K562 (cell line): ENCODE data around the gene SH3D21. TPM values are rescaled to one million over a fixed set of nuclear protein-coding genes. Genes with fewer than 3 reads are reported as not detected.
A peak's percentile ranks its signal among the peaks of the same experiment; 100 is the strongest.

Experiments
- BRD9 ChIP-seq: fragments of 450-650 bp; IDR thresholded peaks from 2 replicates; pipeline ENCODE4 v1.6.1; 2018; ENCODE audit warnings: low read depth; ENCODE audit not compliant: partially characterized antibody
- C11orf30 ChIP-seq: fragments of 450-650 bp; IDR thresholded peaks from 2 replicates; pipeline ENCODE4 v1.6.1; 2016; ENCODE audit warnings: low read depth, mild to moderate bottlenecking
- CBX5 ChIP-seq: IDR thresholded peaks from 2 replicates; pipeline ENCODE4 v1.6.1; 2014; ENCODE audit warnings: low read depth, borderline replicate concordance
- FOXA1 ChIP-seq: fragments of 450-650 bp; IDR thresholded peaks from 2 replicates; pipeline ENCODE4 v1.6.1; 2016; ENCODE audit warnings: mild to moderate bottlenecking, borderline replicate concordance
- FOXA3 ChIP-seq, 2 experiments: fragments of 450-650 bp in 1 of 2; sonication (generic) in 1 of 2; formaldehyde crosslinking; IDR thresholded peaks in 1 of 2; conservative IDR thresholded peaks in 1 of 2; 2 replicates each; pipeline versions ENCODE4 v1.4.0 to v1.8.0; 2020 to 2022; ENCODE audit warnings: mild to moderate bottlenecking in 2 of 2, missing genetic modification reagents in 1 of 2
- HDAC1 ChIP-seq, 2 experiments: fragments of 450-650 bp; IDR thresholded peaks; 2 replicates each; pipeline ENCODE4 v1.6.1; 2016 to 2017; ENCODE audit warnings: inconsistent platforms in 1 of 2, mild to moderate bottlenecking in 1 of 2, moderate library complexity in 1 of 2
- KLF1 ChIP-seq: fragments of 450-650 bp; IDR thresholded peaks from 2 replicates; pipeline ENCODE4 v1.6.1; 2016; ENCODE audit warnings: missing genetic modification characterization, missing compliant biosample characterization
- MAZ ChIP-seq, 2 experiments: fragments of 450-650 bp in 1 of 2; sonication (generic) in 1 of 2; formaldehyde crosslinking; IDR thresholded peaks in 1 of 2; conservative IDR thresholded peaks in 1 of 2; 2 replicates each; pipeline versions ENCODE4 v1.4.0 to v1.5.0; 2020; ENCODE audit warnings: mild to moderate bottlenecking in 1 of 2, missing genetic modification reagents in 1 of 2
- MXD1 ChIP-seq: fragments of 250-450 bp; sonication (Bioruptor Pico); IDR thresholded peaks from 2 replicates; pipeline ENCODE4 v1.8.0; 2021; ENCODE audit warnings: borderline replicate concordance, mild to moderate bottlenecking, moderate library complexity; ENCODE audit not compliant: poor library complexity, severe bottlenecking
- NCOA4 ChIP-seq: fragments of 450-650 bp; IDR thresholded peaks from 2 replicates; pipeline ENCODE4 v1.6.1; 2018; ENCODE audit warnings: mild to moderate bottlenecking; ENCODE audit not compliant: partially characterized antibody
- NR3C1 ChIP-seq: sonication (generic); formaldehyde crosslinking; IDR thresholded peaks from 2 replicates; pipeline ENCODE4 v1.8.1; 2022; ENCODE audit warnings: missing genetic modification reagents
- PHB ChIP-seq: fragments of 250-450 bp; sonication (Bioruptor Pico); IDR thresholded peaks from 2 replicates; pipeline ENCODE4 v1.5.0; 2021
- PML ChIP-seq: IDR thresholded peaks from 2 replicates; pipeline ENCODE4 v1.6.1; 2012; ENCODE audit warnings: low read length, inconsistent platforms
- PRPF4 ChIP-seq: fragments of 200-400 bp; formaldehyde crosslinking; IDR thresholded peaks from one replicate; pipeline ENCODE4 v1.6.1; 2017; ENCODE audit warnings: low read length, low read depth, mild to moderate bottlenecking; ENCODE audit not compliant: insufficient read depth, poor library complexity, severe bottlenecking
- RAD21 ChIP-seq, 2 experiments: fragments of 250-450 bp in 1 of 2; fragments of 450-650 bp in 1 of 2; sonication (Bioruptor Pico) in 1 of 2; formaldehyde crosslinking in 1 of 2; IDR thresholded peaks in 1 of 2; conservative IDR thresholded peaks in 1 of 2; 2 replicates each; pipeline versions ENCODE4 v1.4.0 to v1.8.0; 2020 to 2022; ENCODE audit warnings: mild to moderate bottlenecking in 2 of 2, moderate library complexity in 1 of 2
- SMAD1 ChIP-seq: fragments of 150-350 bp; IDR thresholded peaks from 2 replicates; pipeline ENCODE4 v1.6.1; 2014; ENCODE audit warnings: low read length, low read depth; ENCODE audit not compliant: partially characterized antibody
- TAL1 ChIP-seq: fragments of 450-650 bp; IDR thresholded peaks from 2 replicates; pipeline ENCODE4 v1.6.1; 2016; ENCODE audit warnings: mild to moderate bottlenecking
- XRCC4 ChIP-seq: IDR thresholded peaks from one replicate; pipeline ENCODE4 v1.6.1; 2011; ENCODE audit not compliant: insufficient read depth, insufficient read length; ENCODE audit errors: extremely low read depth
- ZNF143 ChIP-seq: sonication (generic); formaldehyde crosslinking; IDR thresholded peaks from 2 replicates; pipeline ENCODE4 v1.9.0; 2022; ENCODE audit warnings: mild to moderate bottlenecking, missing genetic modification reagents
- ZNF274 ChIP-seq: IDR thresholded peaks from 2 replicates; pipeline ENCODE4 v1.6.1; 2011; ENCODE audit warnings: low read depth, mild to moderate bottlenecking, low read length, moderate library complexity, borderline replicate concordance
- ZNF398 ChIP-seq: fragments of 250-450 bp; sonication (Bioruptor Pico); IDR thresholded peaks from 2 replicates; pipeline ENCODE4 v1.8.0; 2021; ENCODE audit warnings: moderate library complexity, mild to moderate bottlenecking, inconsistent platforms
- ZNF695 ChIP-seq: fragments of 450-650 bp; formaldehyde crosslinking; IDR thresholded peaks from 2 replicates; pipeline ENCODE4 v1.4.0; 2020; ENCODE audit warnings: mild to moderate bottlenecking, moderate library complexity
- ZSCAN29 ChIP-seq: fragments of 450-650 bp; IDR thresholded peaks from 2 replicates; pipeline ENCODE4 v1.6.1; 2017
- polyA plus RNA-seq, 8 experiments: library from polyadenylated mRNA; depleted of rRNA in 4 of 8; stranded (reverse) in 5 of 8; unstranded in 3 of 8; fragments of >200 nt; fragmentation: Nextera tagmentation in 2 of 8; fragmentation: Illumina TruSeq in 1 of 8; extraction: Ambion mirVana in 2 of 8; extraction: Trizol in 1 of 8; gene quantifications; 2 replicates each; pipeline versions ENCODE4 v1.2.1 to v1.2.3, GENCODE V29; 2011 to 2014; ENCODE audit warnings: inconsistent platforms in 1 of 8, missing spikeins in 1 of 8
- total RNA-seq, 7 experiments: library from RNA; depleted of rRNA in 6 of 7; stranded (reverse); fragments of >200 nt in 6 of 7; fragmentation: Illumina TruSeq in 2 of 7; extraction: Trizol in 2 of 7; gene quantifications; 2 replicates each; pipeline versions ENCODE4 v1.2.1 to v1.2.3, GENCODE V29; 2011 to 2021; ENCODE audit warnings: low replicate concordance in 1 of 7
- TF ChIP-seq, protein P1 (sequence below): fragments of 450-650 bp; IDR thresholded peaks from 2 replicates; pipeline ENCODE4 v1.6.1; 2017; ENCODE audit warnings: antibody characterized with exemption, mild to moderate bottlenecking

The SH3D21 gene
- total and polyA plus RNA-seq, 9 of the 15 experiments (the other 6 are each of a cell fraction or from before 2014, with no cell fraction given): 0.01 to 4.7 (median 1.8) TPM

GRCh38 chr1:36328713-36329112 lies 22.5 kb downstream of the SH3D21 start (continued):
- TF ChIP-seq C11orf30 (no peak), ZSCAN29 (no peak), NR3C1 (CRISPR knock-in tag) (no peak), ZNF695 (CRISPR knock-in tag) (no peak), PRPF4 (no peak), FOXA3 (CRISPR knock-in tag; conservative IDR thresholded peaks at IDR 0.05 in 1 of 2, IDR thresholded peaks at IDR 0.05 in 1 of 2) (no peak), NCOA4 (no peak), TAL1 (no peak), MAZ (CRISPR knock-in tag; conservative IDR thresholded peaks at IDR 0.05 in 1 of 2, IDR thresholded peaks at IDR 0.05 in 1 of 2) (no peak), ZNF274 (no peak), KLF1 (tag) (0 out of 2 replicates have a peak, but pooled peaks have one; percentile 36), MXD1 (no peak), SMAD1 (peak; percentile 87), CBX5 (no peak), XRCC4 (no peak), BRD9 (no peak), ZNF143 (CRISPR knock-in tag) (no peak), PML (no peak), FOXA1 (no peak), RAD21 (CRISPR knock-in tag; conservative IDR thresholded peaks at IDR 0.05 in 1 of 2, IDR thresholded peaks at IDR 0.05 in 1 of 2) (peak in 1 of 2 experiments; percentile 32; a peak in 2 of 4 replicates), HDAC1 (IDR thresholded peaks at IDR 0.05) (0 out of 4 replicates have a peak, but pooled peaks of 1 of the 2 experiments have one; percentile 22), ZNF398 (no peak), PHB (CRISPR knock-in tag) (no peak)
- TF ChIP-seq, protein P1, sequence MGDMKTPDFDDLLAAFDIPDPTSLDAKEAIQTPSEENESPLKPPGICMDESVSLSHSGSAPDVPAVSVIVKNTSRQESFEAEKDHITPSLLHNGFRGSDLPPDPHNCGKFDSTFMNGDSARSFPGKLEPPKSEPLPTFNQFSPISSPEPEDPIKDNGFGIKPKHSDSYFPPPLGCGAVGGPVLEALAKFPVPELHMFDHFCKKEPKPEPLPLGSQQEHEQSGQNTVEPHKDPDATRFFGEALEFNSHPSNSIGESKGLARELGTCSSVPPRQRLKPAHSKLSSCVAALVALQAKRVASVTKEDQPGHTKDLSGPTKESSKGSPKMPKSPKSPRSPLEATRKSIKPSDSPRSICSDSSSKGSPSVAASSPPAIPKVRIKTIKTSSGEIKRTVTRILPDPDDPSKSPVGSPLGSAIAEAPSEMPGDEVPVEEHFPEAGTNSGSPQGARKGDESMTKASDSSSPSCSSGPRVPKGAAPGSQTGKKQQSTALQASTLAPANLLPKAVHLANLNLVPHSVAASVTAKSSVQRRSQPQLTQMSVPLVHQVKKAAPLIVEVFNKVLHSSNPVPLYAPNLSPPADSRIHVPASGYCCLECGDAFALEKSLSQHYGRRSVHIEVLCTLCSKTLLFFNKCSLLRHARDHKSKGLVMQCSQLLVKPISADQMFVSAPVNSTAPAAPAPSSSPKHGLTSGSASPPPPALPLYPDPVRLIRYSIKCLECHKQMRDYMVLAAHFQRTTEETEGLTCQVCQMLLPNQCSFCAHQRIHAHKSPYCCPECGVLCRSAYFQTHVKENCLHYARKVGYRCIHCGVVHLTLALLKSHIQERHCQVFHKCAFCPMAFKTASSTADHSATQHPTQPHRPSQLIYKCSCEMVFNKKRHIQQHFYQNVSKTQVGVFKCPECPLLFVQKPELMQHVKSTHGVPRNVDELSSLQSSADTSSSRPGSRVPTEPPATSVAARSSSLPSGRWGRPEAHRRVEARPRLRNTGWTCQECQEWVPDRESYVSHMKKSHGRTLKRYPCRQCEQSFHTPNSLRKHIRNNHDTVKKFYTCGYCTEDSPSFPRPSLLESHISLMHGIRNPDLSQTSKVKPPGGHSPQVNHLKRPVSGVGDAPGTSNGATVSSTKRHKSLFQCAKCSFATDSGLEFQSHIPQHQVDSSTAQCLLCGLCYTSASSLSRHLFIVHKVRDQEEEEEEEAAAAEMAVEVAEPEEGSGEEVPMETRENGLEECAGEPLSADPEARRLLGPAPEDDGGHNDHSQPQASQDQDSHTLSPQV: no peak
